DOHH2 (cell line): ENCODE results near the gene IL19.
A peak's percentile ranks its signal among the peaks of the same experiment; 100 is the strongest.
"Not testable (repeated sequence)": the region's sequence is repeated elsewhere in the genome, so short reads cannot be mapped to it uniquely, and the experiment has no call there.

Experiments used
- H3F3A ChIP-seq: fragments of 200-600 bp; sonication (generic), shearing (Covaris generic); 2 replicates; pipeline ENCODE4 v1.6.0; 2016; ENCODE audit warnings: antibody characterized with exemption, mild to moderate bottlenecking; ENCODE audit not compliant: control insufficient read depth, insufficient read depth
- H3K27ac ChIP-seq: fragments of 200-600 bp; sonication (generic); 2 replicates; pipeline ENCODE4 v1.5.1; 2014; ENCODE audit warnings: low read depth, mild to moderate bottlenecking, low read length, moderate library complexity
- H3K27me3 ChIP-seq: fragments of 200-600 bp; sonication (generic); 2 replicates; pipeline ENCODE4 v1.6.1; 2014; ENCODE audit warnings: mild to moderate bottlenecking, low read length, mixed read lengths; ENCODE audit not compliant: control insufficient read depth
- H3K36me3 ChIP-seq: fragments of 200-600 bp; sonication (generic); 2 replicates; pipeline ENCODE4 v1.6.1; 2014; ENCODE audit warnings: mild to moderate bottlenecking, low read length, moderate library complexity, mixed read lengths; ENCODE audit not compliant: control insufficient read depth
- H3K4me1 ChIP-seq: fragments of 200-600 bp; sonication (generic); 2 replicates; pipeline ENCODE4 v1.6.1; 2014; ENCODE audit warnings: mild to moderate bottlenecking, low read length, mixed read lengths; ENCODE audit not compliant: control insufficient read depth
- H3K4me2 ChIP-seq: fragments of 200-600 bp; sonication (generic); 2 replicates; pipeline ENCODE4 v1.6.0; 2014; ENCODE audit warnings: mild to moderate bottlenecking, low read length, moderate library complexity
- H3K4me3 ChIP-seq: fragments of 200-600 bp; sonication (generic); 2 replicates; pipeline ENCODE4 v1.5.1; 2014; ENCODE audit warnings: mild to moderate bottlenecking, low read length, mixed read lengths
- H3K79me2 ChIP-seq: fragments of 200-600 bp; sonication (generic); 2 replicates; pipeline ENCODE4 v1.6.1; 2014; ENCODE audit warnings: mild to moderate bottlenecking, low read length, mixed read lengths; ENCODE audit not compliant: control insufficient read depth
- H3K9me2 ChIP-seq: fragments of 200-600 bp; sonication (generic); replicated peaks from 2 replicates; pipeline ENCODE4 v1.6.1; 2014; ENCODE audit warnings: mild to moderate bottlenecking, low read length, mixed read lengths; ENCODE audit not compliant: control insufficient read depth
- H3K9me3 ChIP-seq: fragments of 200-600 bp; sonication (generic); 2 replicates; pipeline ENCODE4 v1.6.1; 2014; ENCODE audit warnings: antibody characterized with exemption, low read length, mixed read lengths; ENCODE audit not compliant: control insufficient read depth, insufficient read depth
- H4K20me1 ChIP-seq: fragments of 200-600 bp; sonication (generic); 2 replicates; pipeline ENCODE4 v1.6.0; 2014; ENCODE audit warnings: low read depth, mild to moderate bottlenecking, antibody characterized with exemption, low read length, moderate library complexity; ENCODE audit not compliant: control insufficient read depth, insufficient read depth
- EZH2phosphoT487 ChIP-seq: fragments of 200-600 bp; sonication (generic); IDR thresholded peaks from 2 replicates; pipeline ENCODE4 v1.6.1; 2017; ENCODE audit warnings: borderline replicate concordance, mild to moderate bottlenecking, antibody characterized with exemption, low read length, moderate library complexity, mixed read lengths
- TF ChIP-seq, protein P1 (sequence below): fragments of 200-600 bp; sonication (generic); IDR thresholded peaks from one replicate; pipeline ENCODE4 v1.5.1; 2014; ENCODE audit warnings: antibody characterized with exemption, mild to moderate bottlenecking, low read depth, low read length; ENCODE audit not compliant: poor library complexity, severe bottlenecking

IL19 gene

DNA sequence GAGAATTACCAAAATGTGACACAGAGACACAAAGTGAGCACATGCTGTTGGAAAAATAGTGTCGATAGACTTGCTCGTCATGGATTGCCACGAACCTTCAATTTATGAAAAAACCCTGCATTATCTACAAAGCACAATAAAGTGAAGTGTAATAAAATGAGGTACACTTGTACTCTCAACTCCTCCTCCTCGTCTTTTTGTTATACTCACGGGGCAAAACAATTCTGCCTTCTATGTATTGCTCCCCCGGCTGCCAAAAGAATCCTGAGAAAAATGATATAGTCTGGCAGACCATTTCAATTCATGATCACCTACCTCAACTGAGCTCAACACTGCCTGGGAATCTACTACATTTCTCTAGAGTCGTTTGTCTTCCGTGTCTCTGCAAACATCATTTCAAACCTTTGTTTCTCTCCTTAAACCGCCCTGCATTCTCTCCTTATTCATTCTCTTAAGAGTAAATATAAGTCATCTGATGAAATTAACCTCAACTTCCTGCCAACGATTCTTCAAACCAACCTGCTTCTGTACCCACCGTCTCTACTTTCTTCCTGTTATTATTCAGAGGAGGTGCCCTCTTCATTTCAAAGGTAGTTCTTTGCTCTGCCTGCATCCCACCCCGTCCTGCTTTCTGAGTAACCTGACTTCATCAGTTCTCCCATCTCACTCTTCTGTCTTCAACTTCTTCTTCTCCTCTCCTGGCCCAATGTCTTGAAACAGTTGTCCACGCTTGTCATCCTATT, 12.9 kb upstream of the IL19 start:
- Histone ChIP-seq H3K4me1 (peaks cover 6% of the 10 kb centered on the region), H3K27ac (no peak overlapping the region), H3K4me2 (peak overlapping the region; percentile 6; the same call in 1 of the 2 replicates), H3K79me2 (no peaks in the 10 kb centered on the region), H3F3A (no peaks in the 10 kb centered on the region), H3K9me3 (no peaks in the 10 kb centered on the region), H3K36me3 (no peaks in the 10 kb centered on the region), H3K4me3 (no peak overlapping the region), H3K27me3 (peaks cover 35% of the 10 kb centered on the region), H3K9me2 (no peaks in the 10 kb centered on the region), H4K20me1 (no peaks in the 10 kb centered on the region)
- no peak for TF ChIP-seq EZH2phosphoT487

DNA sequence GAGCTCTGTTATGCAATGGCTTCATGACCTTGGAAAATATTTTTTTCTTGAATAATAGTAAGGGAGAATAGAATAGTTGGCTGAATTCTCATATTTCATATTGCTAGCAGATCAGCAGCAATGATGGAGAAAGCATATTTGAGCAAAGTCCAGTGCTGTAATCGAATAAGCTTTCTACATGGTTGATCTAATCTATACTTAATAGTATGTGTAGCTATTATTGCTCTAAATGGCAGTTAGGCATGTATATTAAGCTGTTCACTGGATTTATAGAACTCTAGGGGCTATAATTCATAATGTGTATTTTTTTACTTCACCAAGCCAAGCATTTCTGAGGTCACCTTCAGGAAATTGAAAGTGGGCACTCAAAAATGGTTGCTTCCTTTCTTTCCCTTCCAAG, 10.0 kb upstream of the IL19 start:
- Histone ChIP-seq H3K36me3 (no peaks in the 10 kb centered on the region), H4K20me1 (no peaks in the 10 kb centered on the region), H3K27ac (no peak overlapping the region), H3K79me2 (no peaks in the 10 kb centered on the region), H3K9me3 (no peaks in the 10 kb centered on the region), H3F3A (no peaks in the 10 kb centered on the region), H3K4me2 (no peak overlapping the region), H3K4me3 (no peak overlapping the region), H3K27me3 (peaks cover 44% of the 10 kb centered on the region), H3K4me1 (peaks cover 6% of the 10 kb centered on the region), H3K9me2 (no peaks in the 10 kb centered on the region)
- TF ChIP-seq, protein P1, sequence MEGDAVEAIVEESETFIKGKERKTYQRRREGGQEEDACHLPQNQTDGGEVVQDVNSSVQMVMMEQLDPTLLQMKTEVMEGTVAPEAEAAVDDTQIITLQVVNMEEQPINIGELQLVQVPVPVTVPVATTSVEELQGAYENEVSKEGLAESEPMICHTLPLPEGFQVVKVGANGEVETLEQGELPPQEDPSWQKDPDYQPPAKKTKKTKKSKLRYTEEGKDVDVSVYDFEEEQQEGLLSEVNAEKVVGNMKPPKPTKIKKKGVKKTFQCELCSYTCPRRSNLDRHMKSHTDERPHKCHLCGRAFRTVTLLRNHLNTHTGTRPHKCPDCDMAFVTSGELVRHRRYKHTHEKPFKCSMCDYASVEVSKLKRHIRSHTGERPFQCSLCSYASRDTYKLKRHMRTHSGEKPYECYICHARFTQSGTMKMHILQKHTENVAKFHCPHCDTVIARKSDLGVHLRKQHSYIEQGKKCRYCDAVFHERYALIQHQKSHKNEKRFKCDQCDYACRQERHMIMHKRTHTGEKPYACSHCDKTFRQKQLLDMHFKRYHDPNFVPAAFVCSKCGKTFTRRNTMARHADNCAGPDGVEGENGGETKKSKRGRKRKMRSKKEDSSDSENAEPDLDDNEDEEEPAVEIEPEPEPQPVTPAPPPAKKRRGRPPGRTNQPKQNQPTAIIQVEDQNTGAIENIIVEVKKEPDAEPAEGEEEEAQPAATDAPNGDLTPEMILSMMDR, result no peak
- TF ChIP-seq EZH2phosphoT487, result no peak

DNA sequence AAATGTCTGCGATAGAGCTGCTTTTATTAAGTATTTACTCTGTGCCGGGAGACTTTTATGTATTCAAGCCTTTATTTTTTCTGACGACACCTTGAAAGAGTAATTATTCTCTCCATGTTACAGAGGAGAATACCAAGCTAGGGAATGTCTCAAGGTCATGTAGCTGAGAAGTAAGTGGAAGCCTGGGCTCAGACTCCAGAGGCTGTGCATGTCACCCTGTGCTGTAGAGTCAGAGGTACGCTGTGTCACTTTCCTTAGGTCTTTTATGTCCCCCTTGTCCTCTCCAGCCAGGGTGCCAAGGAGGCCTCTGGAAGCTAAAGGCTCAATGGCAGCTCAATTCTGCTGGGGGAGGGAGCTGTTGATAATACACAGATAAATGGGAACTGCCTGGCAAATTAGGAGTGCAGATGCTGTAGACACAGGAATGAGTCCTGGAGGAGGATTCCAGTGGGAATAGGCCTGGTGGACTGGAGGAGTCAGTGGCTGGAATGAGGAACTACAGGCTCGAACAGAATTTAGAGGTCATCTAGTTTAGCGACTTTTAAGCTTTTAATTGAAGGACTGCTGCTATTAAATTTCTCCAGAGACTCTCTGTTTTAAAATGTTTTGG, 9.3 kb upstream of the IL19 start:
- no peaks in the 10 kb centered on the region for H3F3A ChIP-seq
- no peaks in the 10 kb centered on the region for H3K9me3 ChIP-seq
- no peaks in the 10 kb centered on the region for H3K9me2 ChIP-seq
- no peaks in the 10 kb centered on the region for H3K36me3 ChIP-seq
- peaks cover 48% of the 10 kb centered on the region for H3K27me3 ChIP-seq
- TF ChIP-seq, protein P1, result no peak
- no peak for TF ChIP-seq EZH2phosphoT487
- no peaks in the 10 kb centered on the region for H4K20me1 ChIP-seq
- H3K4me2 ChIP-seq, result no peak overlapping the region
- H3K27ac ChIP-seq, result no peak overlapping the region
- no peaks in the 10 kb centered on the region for H3K79me2 ChIP-seq
- H3K4me1 ChIP-seq, result peaks cover 6% of the 10 kb centered on the region
- no peak overlapping the region for H3K4me3 ChIP-seq

DNA sequence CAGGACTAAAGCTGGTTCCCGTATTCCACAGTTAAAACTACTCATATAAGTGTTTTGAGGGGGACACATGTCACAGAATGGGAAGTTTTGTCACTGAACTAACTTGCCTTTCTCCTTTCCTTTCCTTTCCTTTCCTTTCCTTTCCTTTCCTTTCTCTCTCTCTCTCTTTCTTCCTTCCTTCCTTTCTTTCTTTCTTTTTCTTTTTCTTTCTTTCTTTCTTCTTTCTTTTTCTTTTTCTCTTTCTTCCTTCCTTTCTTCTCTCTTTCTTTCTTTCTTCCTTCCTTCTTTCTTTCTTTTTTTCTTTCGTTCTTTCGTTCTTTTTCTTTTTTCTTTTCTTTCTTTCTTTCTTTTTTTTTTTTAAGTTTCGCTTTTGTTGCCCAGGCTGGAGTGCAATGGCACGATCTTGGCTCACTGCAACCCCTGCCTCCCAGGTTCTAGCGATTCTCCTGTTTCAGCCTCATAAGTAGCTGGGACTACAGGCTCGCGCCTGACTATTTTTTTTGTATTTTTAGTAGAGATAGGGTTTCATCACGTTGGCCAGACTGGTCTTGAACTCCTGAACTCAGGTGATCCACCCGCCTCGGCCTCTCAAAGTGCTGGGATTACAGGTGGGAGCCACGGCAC, 7.7 kb upstream of the IL19 start:
- not testable (repeated sequence) for H4K20me1 ChIP-seq, H3K36me3 ChIP-seq

DNA sequence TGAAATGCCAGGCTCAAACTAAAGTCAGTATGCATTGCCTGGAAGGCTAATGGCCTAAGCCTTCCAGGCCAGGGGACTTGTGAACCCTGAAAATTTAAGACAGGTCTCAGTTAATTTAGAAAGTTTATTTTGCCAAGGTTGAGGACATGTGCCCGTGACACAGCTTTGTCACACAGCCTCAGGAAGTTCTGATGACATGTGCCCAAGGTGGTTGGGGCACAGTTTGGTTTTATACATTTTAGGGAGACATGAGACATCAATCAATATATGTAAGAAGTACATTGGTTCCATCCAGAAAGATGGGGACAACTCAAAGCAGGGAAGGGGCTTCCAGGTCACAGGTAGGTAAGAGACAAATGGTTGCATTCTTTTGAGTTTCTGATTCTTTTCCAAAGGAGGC, 4.8 kb upstream of the IL19 start:
- not testable (repeated sequence) for H3K4me1 ChIP-seq, H3K27ac ChIP-seq

More for the DNA sequence above, 7.7 kb upstream of the IL19 start:
- H3K27me3 ChIP-seq, result peaks cover 48% of the 10 kb centered on the region
- not testable (repeated sequence) for H3K9me3 ChIP-seq, H3K4me3 ChIP-seq, H3K27ac ChIP-seq, H3K4me2 ChIP-seq, H3K9me2 ChIP-seq, H3K79me2 ChIP-seq, H3K4me1 ChIP-seq, H3F3A ChIP-seq

More for the DNA sequence above, 4.8 kb upstream of the IL19 start:
- H3K9me3 ChIP-seq, H3K4me2 ChIP-seq, H4K20me1 ChIP-seq, H3K9me2 ChIP-seq, H3K79me2 ChIP-seq, H3K4me3 ChIP-seq, H3K36me3 ChIP-seq, H3F3A ChIP-seq: not testable (repeated sequence)
- peaks cover 64% of the 10 kb centered on the region for H3K27me3 ChIP-seq
